Activated gamma-delta T cell treated with anti-CD3 and anti-CD28 coated beads, Interleukin-2, amount 50 U/mL, for 16 hours (primary cell): Measurements from ENCODE around the gene PTGDR.

Source experiments
- DNase-seq: peaks from one replicate; pipeline ENCODE4 v3.0.0-alpha.2; 2020; ENCODE audit warnings: low read depth

The PTGDR gene

GRCh38 chr14:52265253-52265652, 2.2 kb upstream of the PTGDR start:
- DNase-seq: no peak

- no peak for DNase-seq
Measured at GRCh38 chr14:52266179-52266578, 1.3 kb upstream of the PTGDR start.

GRCh38 chr14:52266782-52267181, 716 bp upstream of the PTGDR start:
- no peak for DNase-seq

- peak; percentile 15 for DNase-seq
Measured at GRCh38 chr14:52268279-52269061, 972 bp downstream of the PTGDR start.

GRCh38 chr14:52269100-52269499, 1.6 kb downstream of the PTGDR start:
- no peak for DNase-seq

- DNase-seq: no peak
Measured at GRCh38 chr14:52269982-52270381, 2.5 kb downstream of the PTGDR start.

- no peak for DNase-seq
Measured at GRCh38 chr14:52271538-52271937, 4.0 kb downstream of the PTGDR start.

GRCh38 chr14:52272375-52272774, 4.9 kb downstream of the PTGDR start:
- no peak for DNase-seq

- DNase-seq: no peak
Measured at GRCh38 chr14:52275372-52275771, 7.9 kb downstream of the PTGDR start.

- no peak for DNase-seq
Measured at GRCh38 chr14:52277552-52277951, 10.1 kb downstream of the PTGDR start.

GRCh38 chr14:52279408-52279807, 11.9 kb downstream of the PTGDR start:
- DNase-seq: no peak

GRCh38 chr14:52283099-52283498, 15.6 kb downstream of the PTGDR start:
- no peak for DNase-seq

- DNase-seq: no peak
Measured at GRCh38 chr14:52286661-52287649, 19.5 kb downstream of the PTGDR start.

GRCh38 chr14:52296378-52296777, 28.9 kb downstream of the PTGDR start:
- DNase-seq: no peak

- no peak for DNase-seq
Measured at GRCh38 chr14:52298795-52299194, 31.3 kb downstream of the PTGDR start.

- no peak for DNase-seq
Measured at GRCh38 chr14:52299692-52300278, 32.3 kb downstream of the PTGDR start.

GRCh38 chr14:52303236-52303635, 35.7 kb downstream of the PTGDR start:
- no peak for DNase-seq

- no peak for DNase-seq
Measured at GRCh38 chr14:52304248-52304904, 36.9 kb downstream of the PTGDR start.

GRCh38 chr14:52305014-52305413, 37.5 kb downstream of the PTGDR start:
- no peak for DNase-seq

GRCh38 chr14:52307376-52307775, 39.9 kb downstream of the PTGDR start:
- DNase-seq: no peak

- no peak for DNase-seq
Measured at GRCh38 chr14:52307905-52308304, 40.4 kb downstream of the PTGDR start.

- DNase-seq: no peak
Measured at GRCh38 chr14:52310541-52310940, 43.0 kb downstream of the PTGDR start.
